ENCODE results near the gene CCNY.
A peak's percentile ranks its signal among the peaks of the same experiment; 100 is the strongest.
"Not testable (repeated sequence)": the region's sequence is repeated elsewhere in the genome, so short reads cannot be mapped to it uniquely, and the experiment has no call there.

Gene CCNY

DNA sequence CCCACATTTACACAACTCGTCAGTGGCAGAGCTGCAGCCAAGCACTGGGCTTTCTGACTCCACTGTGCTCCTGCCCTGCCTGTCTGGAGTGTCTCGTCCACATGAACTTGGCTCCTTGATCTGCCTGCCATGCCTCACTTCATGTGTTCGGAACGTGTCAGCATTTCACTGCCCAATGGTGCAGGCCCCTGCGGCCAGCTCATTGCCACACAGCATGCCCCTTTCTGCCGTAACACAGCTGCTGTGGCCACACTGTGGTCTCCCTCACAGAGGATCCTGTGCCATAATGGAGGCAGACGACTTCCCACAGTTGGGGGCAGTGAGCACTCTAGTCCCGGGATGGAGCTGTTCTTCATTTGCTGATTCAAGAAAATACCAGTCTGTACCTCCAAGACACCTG is 174.6 kb downstream of the CCNY start:
- in situ Hi-C loops (cut with HindIII; ENCODE audit: low sequenced_read_pairs) = no loop called here
- no peak overlapping the region for H3K4me3 ChIP-seq (ENCODE audit: low read depth, low read length)
- DNase-seq (ENCODE audit: low read depth, low spot score) = no peak
- TF ChIP-seq, protein P1, sequence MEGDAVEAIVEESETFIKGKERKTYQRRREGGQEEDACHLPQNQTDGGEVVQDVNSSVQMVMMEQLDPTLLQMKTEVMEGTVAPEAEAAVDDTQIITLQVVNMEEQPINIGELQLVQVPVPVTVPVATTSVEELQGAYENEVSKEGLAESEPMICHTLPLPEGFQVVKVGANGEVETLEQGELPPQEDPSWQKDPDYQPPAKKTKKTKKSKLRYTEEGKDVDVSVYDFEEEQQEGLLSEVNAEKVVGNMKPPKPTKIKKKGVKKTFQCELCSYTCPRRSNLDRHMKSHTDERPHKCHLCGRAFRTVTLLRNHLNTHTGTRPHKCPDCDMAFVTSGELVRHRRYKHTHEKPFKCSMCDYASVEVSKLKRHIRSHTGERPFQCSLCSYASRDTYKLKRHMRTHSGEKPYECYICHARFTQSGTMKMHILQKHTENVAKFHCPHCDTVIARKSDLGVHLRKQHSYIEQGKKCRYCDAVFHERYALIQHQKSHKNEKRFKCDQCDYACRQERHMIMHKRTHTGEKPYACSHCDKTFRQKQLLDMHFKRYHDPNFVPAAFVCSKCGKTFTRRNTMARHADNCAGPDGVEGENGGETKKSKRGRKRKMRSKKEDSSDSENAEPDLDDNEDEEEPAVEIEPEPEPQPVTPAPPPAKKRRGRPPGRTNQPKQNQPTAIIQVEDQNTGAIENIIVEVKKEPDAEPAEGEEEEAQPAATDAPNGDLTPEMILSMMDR (IDR thresholded peaks at IDR 0.05; ENCODE audit: low read depth, low read length) = no peak

DNA sequence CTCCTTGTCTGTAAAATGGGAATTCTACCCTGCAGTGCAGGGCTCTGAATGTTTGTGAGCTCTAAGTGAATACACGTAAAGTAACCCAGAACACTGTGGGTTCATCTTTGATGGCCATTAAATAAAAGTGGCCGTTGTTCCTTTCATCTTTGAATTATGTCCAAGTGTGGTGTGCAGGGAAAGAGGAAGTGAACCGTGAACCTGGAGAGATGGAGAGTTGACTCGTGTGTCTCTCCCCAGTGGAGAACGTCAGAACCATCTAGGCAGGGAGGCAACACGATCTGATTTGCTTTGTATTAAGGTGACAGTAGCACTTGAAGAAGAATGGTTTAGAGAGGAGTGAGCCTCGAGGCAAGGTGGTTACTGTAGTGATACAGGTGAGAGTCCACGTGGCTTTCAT is 175.3 kb downstream of the CCNY start:
- in situ Hi-C loops (cut with HindIII; ENCODE audit: low sequenced_read_pairs) = no loop called here
- no peak for DNase-seq (ENCODE audit: low read depth, low spot score)
- TF ChIP-seq, protein P1 (IDR thresholded peaks at IDR 0.05; ENCODE audit: low read depth, low read length) = no peak
- no peak overlapping the region for H3K4me3 ChIP-seq (ENCODE audit: low read depth, low read length)

DNA sequence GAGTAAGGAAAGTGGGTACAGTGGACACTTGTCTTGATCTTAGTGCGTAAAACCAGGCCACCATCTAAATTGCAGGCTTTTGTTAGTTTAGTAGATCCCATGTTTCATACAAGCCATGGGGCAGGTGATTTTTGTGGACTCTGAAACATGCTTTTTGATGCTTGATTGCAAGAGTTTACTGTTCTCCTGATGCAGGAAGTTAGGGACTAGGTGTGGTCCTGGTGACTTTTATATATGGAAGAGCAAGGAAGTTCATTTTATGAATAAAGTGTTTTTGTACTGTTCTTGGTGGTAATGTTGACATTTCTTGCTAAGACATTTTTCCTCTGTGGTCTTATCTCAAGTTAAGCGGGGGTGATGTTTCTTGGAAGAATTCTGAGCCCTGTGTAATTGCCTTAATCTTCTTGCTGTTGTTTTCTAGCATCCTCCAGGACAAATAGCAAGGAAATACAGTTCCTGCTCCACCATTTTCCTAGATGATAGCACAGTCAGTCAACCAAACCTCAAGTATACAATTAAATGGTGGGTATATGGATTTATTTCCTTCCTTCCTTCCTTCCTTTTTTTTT is 179.9 kb downstream of the CCNY start:
- no peak for DNase-seq (ENCODE audit: low read depth, low spot score)
- TF ChIP-seq, protein P1 (IDR thresholded peaks at IDR 0.05; ENCODE audit: low read depth, low read length) = no peak
- H3K4me3 ChIP-seq (ENCODE audit: low read depth, low read length) = no peak overlapping the region
- in situ Hi-C loops (cut with HindIII; ENCODE audit: low sequenced_read_pairs) = no loop called here

DNA sequence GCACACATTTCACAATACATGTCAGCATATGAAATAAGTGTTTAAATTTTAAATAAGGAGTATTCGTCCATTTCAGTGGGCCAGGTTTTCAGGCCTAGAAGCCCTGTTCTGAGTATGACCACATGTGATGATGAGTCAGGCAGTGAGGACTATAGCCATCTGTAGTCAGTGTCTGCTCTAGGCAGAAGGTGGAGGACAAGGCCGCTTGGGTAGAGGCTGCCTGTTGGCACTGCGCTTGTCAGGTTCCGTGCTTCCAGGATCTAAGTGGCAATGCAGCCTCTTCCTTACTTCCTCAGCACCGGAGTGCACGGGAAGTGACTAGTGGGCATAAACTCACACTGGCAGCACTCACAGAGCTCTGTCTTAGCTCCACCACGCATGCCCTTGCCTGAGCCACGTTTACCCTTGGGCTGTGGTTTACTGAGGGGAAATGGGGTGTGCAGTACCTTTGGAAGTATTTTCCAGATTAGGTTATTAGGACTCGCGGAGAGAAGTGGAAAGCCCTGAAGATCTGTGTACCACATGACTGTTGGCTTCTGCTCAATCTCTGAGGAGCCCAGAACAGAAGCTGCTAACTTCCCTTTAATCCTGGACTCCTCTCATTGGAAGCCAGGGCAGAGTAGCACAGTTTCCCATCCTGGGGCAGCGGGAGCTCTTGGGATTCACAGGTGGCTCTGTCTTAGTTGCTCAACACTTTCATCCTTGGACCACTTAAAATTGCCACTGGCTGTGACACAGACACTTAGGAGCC is 181.3 kb downstream of the CCNY start:
- no peak overlapping the region for H3K4me3 ChIP-seq (ENCODE audit: low read depth, low read length)
- peak; percentile 8 for DNase-seq (ENCODE audit: low read depth, low spot score)
- TF ChIP-seq, protein P1 (IDR thresholded peaks at IDR 0.05; ENCODE audit: low read depth, low read length) = no peak
- in situ Hi-C loops (cut with HindIII; ENCODE audit: low sequenced_read_pairs) = no loop called here

DNA sequence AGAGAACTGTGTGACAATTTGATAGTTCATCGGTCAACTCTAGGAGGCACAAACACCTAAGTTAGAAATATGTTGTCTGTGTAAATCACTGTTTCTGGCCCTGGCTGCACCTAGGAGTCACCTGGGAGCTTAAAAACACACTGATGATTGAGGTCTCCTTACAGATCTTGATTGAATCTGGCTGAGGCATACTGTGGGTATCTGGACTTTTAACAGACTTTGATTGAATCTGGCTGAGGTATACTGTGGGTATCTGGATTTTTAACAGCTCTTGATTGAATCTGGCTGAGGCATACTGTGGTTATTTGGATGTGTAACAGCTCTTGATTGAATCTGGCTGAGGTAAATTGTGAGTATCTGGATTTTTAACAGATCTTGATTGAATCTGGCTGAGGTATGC is 181.9 kb downstream of the CCNY start:
- H3K4me3 ChIP-seq (ENCODE audit: low read depth, low read length); in situ Hi-C loops (cut with HindIII; ENCODE audit: low sequenced_read_pairs); DNase-seq (ENCODE audit: low read depth, low spot score): not testable (repeated sequence)

DNA sequence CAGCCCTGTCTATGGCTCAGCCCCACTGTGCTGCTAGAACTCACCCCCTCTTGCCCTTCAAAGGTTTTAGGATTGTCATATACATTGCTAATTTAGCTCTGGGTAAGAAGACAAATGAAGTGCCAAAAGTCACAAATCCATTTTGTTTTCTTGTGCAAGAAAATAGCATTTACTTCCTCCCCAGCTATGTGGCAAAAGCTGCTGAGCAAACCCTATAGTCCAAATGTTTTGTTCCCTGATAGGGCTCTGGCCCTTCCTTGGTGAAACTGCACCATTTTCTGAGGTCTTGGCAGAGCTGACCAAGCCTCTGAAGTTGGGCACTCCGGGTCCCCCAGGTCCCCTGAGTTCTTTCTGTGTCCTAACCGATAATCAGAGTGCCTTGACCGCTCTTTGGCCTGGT is 184.7 kb downstream of the CCNY start:
- no peak for DNase-seq (ENCODE audit: low read depth, low spot score)
- TF ChIP-seq, protein P1 (IDR thresholded peaks at IDR 0.05; ENCODE audit: low read depth, low read length) = no peak
- in situ Hi-C loops (cut with HindIII; ENCODE audit: low sequenced_read_pairs) = no loop called here
- H3K4me3 ChIP-seq (ENCODE audit: low read depth, low read length) = no peak overlapping the region

DNA sequence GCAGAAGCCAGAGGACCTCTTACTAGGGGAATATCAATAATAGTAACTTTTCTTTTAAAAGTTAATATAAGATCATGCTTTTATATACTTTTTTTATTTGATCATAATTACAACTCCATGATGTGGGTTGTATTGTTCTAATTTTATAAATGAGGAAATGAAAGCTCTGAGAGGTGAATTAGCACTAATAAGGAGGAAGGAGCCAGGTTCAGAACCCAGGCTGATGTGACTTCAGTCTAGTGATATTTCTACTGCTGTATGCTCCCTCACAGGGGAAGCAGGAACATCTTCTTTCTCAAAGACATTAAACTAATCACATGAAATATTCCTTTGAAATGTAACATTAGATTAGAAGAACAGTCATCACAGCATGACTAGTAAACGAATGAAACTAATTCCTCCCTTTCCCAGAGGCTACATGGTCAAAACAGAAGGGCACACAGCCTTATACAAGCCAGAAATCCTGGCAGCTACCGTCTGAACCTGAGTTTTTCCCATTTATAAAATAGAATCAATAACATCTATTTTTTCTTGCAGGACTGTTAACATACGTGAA is 187.4 kb downstream of the CCNY start:
- TF ChIP-seq, protein P1 (IDR thresholded peaks at IDR 0.05; ENCODE audit: low read depth, low read length) = no peak
- in situ Hi-C loops (cut with HindIII; ENCODE audit: low sequenced_read_pairs) = no loop called here

More for the DNA sequence above, 187.4 kb downstream of the CCNY start:
- no peak overlapping the region for H3K4me3 ChIP-seq (ENCODE audit: low read depth, low read length)
- no peak for DNase-seq (ENCODE audit: low read depth, low spot score)

Data from astrocyte of the spinal cord (primary cell).